ENCODE results near the gene PRKAR2B.
"Not testable (repeated sequence)": the region's sequence is repeated elsewhere in the genome, so short reads cannot be mapped to it uniquely, and the experiment has no call there.

Gene PRKAR2B

DNA sequence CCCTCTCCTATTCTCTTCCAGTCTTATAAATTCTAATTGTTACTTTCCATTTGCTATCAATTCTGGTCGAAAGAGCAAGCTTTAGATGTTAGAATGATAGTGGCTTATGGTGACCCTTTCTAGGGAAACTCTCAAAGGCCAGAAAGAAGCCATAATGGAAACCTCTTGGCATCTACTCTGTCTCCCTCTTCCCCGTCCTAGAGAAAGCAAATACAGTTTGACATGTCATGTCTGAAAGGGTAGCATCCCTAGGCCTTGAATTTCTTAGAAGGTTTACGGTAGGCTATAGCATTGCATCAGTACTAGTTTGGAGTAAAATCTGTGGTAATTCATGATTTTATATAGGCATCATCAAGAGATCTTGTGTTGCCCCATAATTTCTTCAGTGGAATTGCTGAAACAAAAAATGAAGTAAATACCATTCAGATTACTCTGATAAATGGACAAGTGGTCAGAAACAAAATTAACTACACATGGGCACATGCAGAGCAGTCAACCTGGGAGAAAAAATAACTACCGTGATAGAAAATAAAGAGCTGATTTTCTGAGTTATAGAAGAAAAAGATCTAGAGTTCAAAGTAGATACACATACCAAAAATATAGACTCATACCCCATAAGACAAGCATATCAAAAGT lies 4.4 kb downstream of the PRKAR2B start:
- DNase-seq (ENCODE audit: low spot score), result no peak

DNA sequence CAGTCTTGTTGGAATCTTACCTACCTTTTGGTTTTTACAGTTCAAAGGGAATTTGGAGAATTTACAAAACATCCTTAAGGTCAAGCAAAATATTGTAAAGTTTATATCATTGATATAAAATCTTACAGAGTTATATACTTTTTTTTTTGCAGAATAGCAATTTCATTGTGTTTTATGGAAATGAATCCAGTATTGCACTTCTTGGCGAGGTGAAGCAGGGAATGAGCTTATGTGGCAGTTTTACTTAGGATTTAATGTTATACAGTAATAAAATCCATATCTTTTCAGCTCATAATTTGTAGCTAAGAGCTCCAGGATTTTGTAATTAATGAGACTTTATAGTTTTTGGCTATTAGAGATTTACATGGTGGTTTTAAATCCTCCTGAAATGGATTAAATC lies 5.0 kb downstream of the PRKAR2B start:
- DNase-seq (ENCODE audit: low spot score), result no peak

DNA sequence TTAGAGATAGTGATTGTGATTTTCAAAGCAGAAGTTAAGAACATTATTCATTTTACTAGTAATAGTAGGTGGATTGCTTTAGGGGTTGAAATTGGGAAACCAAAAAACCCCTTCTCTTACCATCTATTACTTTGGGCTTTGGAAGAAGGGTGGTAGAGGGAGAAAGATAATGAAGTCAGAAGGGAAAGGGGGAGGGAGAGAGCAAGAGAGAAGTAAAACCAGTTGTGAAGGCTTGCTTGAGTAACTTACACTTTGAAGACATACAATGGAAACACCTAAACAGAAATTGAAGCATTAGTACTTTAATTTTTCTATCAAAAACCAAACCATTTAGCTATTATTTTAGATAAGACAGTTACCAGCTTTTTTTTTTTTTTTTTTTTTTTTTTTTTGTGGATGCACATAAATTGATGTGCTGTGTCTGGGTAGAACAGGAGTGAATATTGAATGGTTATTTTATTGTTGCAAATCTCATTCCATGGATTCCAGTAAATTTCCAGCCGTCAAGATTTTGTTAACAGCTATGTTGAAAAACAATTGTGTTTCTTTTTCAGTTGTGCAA lies 5.5 kb downstream of the PRKAR2B start:
- no peak for DNase-seq (ENCODE audit: low spot score)

DNA sequence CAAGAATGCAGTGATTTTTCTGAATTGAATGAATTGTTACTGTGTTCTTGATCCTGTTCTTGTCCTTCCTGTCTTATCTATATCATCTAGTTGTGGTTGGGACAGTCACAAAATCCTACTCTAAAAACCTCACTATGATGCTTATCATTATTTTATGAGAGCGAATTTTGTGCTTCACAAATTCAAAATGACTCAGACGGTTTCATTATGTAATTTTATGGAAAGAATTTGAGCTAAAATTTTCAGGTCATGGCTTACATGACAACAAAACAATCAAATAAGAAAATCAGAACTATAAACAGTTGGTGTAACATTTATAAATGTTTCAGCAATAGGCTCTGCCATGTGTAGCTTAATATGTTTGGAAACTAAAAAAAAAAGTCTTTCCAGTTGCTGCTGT lies 6.9 kb downstream of the PRKAR2B start:
- DNase-seq (ENCODE audit: low spot score), result no peak

DNA sequence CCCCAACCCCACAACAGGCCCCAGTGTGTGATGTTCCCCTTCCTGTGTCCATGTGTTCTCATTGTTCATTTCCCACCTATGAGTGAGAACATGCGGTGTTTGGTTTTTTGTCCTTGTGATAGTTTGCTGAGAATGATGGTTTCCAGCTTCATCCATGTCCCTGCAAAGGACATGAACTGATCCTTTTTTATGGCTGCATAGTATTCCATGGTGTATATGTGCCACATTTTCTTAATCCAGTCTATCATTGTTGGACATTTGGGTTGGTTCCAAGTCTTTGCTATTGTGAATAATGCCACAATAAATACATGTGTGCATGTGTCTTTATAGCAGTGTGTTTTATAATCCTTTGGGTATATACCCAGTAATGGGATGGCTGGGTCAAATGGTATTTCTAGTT lies 10.5 kb downstream of the PRKAR2B start:
- not testable (repeated sequence) for DNase-seq (ENCODE audit: low spot score)

DNA sequence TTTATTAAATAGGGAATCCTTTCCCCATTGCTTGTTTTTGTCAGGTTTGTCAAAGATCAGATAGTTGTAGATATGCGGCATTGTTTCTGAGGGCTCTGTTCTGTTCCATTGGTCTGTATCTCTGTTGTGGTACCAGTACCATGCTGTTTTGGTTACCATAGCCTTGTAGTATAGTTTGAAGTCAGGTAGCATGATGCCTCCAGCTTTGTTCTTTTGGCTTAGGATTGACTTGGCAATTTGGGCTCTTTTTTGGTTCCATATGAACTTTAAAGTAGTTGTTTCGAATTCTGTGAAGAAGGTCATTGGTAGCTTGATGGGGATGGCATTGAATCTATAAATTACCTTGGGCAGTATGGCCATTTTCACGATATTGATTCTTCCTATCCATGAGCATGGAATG lies 11.6 kb downstream of the PRKAR2B start:
- DNase-seq (ENCODE audit: low spot score), result not testable (repeated sequence)

DNA sequence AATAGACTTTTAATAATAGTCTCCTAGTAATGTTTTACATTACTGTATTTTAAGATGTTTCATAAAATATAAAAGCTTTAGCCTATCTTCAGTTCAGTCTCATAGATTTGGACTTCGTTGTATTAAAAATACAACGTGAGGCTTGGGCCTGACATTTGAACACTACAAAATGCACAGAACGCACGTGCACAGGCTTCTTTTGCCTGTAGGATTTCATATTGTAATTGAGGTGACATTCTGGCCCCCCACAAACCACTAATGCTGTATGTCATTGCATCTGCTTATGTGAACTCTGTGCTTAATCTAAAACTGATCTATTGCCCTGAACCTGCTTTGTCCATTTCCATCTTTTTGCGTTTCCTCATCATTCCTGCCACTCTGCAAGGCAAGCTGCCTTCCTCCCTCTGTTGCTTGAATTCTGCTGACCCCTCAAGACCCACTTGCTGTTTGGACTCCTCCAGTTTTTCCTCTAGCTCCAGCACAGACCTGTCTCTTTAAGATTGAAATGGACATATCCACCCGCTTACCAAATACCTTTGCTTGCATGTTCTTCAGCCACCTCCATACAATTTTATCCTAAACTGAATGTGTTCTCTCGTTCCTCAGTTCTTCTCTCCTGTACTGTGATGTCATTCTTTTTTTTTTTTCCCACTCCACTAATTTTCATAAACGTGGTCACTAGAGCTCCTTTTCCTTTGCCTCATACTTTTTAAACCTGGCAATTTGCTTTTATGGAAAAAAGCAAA lies 12.4 kb downstream of the PRKAR2B start:
- DNase-seq (ENCODE audit: low spot score), result no peak

DNA sequence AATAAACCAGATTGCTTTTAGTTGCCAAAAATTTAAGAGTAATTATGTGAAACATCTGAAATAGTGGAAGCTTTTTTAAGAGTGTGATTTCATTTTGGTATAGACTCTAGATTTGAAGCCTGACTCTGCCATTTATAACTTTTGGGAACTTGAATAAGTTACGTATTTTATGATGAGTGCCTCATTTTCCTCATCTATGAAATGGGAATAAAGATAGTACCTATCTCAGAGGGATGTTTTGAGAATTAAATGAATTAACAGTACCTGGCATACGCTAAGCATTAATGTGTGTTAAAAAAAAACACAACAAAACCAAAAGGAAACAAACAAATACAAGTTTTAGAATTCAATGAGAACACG lies 12.9 kb downstream of the PRKAR2B start:
- no peak for DNase-seq (ENCODE audit: low spot score)

DNA sequence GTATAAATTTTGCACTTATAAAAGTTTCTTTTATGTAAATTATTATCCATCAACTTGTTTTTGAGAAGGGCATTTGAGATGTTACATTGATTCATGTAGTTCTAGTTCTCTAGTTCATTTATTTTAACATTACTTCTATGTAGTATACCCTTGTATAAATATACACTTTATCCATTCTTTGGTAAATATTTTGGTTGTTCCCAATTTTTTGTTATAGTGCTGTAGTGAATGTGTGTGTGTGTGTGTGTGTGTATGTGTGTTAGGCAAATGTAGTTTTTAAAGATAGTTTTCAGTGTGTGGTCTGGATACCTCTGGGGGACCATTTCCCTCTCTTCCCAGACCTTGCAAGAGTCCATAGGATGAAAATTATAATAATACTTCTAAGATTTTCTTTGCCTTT lies 15.0 kb downstream of the PRKAR2B start:
- no peak for DNase-seq (ENCODE audit: low spot score)

DNA sequence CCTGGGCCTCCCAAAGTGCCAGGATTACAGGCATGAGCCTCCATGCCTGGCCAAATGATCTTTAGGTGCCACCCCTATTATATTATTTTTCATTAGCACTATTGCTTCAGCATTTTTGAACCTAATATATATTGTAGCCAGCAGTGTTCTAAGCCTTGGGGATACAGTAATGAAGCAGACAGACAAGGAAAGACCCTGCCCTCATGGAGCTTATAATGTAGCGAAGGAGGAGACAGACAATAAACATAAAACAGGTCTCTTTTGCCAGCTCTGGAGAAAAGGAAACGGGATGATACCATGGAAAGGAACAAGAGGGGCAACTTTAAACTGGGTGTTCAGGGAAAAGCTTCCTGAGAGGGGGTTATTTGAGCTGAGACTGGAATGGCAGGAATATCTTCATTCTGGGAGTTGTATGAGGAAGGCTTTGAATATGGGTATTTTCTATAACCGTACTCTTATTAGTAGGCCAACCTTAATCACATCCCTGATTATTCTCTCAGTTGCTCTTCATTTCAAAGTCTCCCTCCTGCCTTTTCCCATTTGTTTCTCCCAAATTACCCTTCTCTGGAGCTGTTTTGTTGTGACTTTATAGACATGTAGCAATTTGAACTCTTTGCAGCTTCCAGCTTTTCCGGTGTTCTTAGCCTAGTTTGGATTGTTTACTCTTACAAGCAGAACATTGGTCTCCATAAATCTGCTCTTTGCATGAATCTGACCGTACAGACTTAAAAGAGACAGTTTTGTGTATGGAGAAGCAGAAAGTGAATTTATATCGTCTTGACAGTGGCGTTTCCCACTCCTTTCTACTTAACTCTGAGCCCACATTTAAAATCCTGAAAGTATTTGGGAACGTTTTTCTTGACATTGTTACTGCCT lies 19.0 kb downstream of the PRKAR2B start:
- DNase-seq (ENCODE audit: low spot score), result no peak

DNA sequence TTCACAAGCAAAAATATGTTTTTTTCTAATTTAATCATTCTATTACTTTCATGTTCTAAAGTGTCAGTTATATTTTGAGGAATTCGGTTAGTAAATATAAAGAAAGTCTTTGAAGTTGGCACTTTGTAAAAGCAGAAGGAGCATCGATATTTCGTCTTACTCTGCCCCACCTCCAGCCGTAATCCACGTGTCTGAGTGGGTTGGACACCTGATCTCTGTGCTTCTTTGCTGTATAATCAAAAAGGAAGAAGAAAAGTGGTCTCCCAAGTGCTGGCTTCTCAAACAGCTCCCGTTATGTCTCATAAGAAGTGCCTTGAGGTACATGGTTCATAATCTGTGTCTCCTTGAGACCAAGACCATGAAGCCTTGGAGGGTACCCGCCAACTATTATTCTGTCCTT lies 19.8 kb downstream of the PRKAR2B start:
- DNase-seq (ENCODE audit: low spot score), result no peak

DNA sequence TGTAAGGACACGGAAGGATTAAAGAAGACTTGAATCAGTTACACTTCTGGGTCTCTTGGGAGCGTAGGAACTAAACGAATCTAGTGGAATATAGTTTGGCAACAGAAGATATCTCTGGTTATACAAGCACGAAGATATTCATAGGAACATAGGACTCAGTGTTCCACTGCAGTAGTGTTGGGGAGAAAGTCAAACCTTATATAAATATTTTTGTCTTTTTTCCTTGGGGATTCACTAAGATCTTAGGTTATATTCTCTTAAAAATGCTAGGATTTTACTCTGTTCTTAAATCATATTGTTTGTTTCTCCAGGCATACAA lies 21.4 kb downstream of the PRKAR2B start:
- DNase-seq (ENCODE audit: low spot score), result no peak

DNA sequence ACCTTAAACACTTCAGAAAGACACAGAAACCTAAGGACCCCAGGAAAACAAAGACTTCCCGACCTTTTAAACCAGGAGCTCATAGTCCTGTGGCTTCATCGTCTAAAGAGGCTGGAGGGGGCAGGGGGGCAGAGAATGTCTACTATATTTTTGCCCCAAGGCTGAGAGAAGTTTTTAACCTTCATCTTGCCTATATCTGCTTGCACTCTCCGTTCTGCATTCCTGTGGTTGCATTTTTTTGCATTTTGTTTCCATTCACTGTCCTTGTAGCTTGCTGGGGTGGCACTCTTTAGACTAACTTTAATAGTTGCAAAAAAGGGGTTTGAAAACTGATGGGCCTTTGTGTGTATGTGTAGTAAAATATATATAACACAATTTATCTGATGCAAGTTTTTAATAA lies 23.7 kb downstream of the PRKAR2B start:
- no peak for DNase-seq (ENCODE audit: low spot score)

DNA sequence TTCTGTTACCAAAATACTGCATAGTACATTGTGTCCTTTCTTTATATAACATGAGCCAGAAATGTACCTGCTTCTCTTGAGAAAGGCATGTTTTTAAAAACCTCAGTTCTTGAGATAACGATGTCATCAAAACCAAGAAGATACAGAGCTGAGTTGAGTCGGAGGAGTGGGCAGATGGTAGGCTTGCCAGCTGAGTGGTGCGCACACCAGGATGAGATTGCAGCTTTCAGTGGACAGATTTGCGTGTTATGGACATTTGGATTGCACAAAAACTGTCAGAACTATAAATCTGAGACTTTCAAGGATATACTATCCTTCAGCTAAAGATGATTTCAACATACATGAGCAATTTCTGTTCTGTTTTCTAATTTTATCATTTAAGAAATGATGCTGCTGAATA lies 25.0 kb downstream of the PRKAR2B start:
- no peak for DNase-seq (ENCODE audit: low spot score)

DNA sequence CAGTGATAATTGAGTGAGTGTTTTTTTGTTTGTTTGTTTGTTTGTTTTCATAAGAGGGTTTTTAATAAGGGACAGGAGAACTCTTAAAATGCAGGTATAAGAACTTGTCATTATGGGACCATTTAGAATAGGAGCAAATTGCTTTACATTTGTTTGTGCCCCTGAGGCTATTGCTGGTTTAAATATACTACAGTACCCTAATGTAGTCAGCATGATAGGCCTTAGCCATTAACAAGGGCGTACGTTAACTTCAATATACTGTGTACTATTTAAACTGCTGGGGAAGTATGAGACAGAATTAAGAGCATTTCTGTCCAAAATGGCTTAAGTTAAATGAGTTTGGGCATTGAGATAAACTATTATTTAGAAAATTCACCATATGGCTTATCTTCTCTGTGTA lies 26.2 kb downstream of the PRKAR2B start:
- DNase-seq (ENCODE audit: low spot score), result no peak

DNA sequence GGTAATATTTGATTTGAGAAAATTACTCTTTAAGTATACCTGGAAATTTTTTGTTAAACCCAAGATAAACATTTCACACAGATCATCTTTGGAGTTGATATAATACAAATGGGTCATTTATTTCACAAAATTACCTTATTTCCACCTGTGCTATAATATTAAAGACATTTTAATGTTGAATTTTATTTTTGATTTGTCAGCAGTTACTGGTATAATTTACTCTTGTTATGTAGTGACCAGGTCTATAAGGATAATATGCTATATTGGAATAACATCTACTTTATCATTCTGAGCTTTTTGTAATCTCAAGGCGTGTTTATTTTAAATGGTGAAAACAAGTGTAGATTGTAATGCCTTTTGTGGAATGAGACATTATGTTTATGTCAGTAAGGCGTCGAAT lies 26.6 kb downstream of the PRKAR2B start:
- no peak for DNase-seq (ENCODE audit: low spot score)

DNA sequence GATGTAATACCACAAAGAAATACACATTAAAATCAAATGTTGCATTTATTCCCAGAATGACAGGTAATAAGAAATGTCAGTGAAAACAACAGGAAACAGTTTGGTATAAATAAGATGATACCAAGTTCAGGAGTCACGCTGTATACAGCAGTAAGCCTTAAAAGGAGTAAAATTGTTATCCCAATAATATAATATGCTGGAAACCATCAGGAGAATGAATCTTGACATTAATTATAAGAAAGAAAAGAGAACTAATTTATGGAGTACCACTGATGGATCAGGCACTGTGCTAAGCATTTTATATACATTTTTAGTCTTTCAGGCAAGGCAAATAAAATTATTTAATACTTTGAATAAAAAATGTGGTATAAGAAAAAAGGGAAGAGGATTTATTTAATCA lies 27.6 kb downstream of the PRKAR2B start:
- no peak for DNase-seq (ENCODE audit: low spot score)

DNA sequence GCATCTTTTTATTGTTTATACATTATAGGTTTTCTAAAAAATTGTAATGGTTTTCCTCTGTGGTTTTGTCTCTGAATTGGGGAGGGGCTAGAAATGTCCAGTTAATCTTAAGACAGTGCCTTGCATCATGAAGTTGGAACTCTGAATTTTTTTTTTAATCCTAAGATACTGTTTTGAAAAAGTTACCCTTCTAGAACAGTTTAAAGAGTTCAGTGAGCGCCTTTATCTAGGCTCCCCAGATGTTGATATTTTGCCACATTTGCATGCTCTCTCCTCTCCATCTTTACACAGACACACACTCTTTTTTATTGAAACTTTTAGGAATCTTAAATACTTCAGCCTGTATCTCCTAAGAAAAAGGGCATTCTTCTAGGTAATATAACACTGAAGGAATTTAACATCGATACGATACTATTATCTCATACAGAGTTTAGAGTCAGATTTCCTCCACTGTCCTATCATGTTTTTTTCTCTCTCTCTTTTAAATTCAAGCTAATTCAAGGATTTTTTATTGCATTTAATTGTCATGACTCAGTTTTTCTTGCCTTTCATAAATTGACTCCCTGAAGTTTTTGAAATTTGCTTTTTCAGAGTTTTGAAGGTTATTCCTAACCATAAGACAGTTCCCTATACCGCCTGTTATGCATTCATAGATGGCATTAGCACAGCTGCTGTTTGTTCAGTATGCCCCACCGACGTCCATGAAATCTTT lies 31.5 kb downstream of the PRKAR2B start:
- DNase-seq (ENCODE audit: low spot score), result no peak

DNA sequence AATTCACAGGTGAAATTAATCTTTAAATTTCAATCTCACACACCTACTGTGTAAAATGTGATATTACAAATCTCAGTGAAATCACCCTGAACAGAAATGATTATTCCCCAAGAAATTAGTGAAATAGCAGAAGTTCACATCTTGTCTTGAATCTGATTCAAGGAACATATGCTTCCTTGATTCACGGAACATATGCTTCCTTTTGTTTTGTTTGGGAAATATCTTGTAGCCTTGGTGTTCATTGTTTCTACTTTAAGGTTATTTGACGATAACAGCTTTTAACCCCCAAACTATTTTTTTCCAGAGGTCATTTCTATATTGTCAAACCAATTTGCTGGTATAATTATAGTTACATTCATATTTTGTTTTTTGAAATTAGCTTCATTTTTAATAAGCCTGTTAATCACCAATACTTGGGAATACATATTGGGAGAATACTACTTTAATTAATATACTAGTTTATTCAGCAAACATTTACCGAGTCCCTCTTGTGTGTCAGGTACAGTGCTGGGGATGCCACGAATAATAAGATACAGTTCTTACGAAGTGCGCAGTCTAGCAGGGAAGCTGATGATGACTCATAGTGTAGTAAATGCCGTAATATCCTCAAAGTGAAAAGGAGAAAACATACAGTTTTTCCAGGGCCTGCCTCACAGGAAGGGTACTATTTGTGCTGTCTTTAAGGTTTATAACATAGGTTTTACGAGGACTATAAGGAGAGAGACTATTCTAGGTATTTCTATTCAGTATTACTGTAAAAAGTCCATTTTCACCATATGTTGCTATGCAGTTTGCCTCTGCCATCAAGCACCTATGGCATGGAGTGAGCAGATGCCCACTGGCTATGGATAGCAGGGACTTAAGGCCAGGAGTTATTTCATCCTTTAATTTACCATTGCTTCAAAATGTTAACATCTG lies 32.5 kb downstream of the PRKAR2B start:
- no peak for DNase-seq (ENCODE audit: low spot score)

DNA sequence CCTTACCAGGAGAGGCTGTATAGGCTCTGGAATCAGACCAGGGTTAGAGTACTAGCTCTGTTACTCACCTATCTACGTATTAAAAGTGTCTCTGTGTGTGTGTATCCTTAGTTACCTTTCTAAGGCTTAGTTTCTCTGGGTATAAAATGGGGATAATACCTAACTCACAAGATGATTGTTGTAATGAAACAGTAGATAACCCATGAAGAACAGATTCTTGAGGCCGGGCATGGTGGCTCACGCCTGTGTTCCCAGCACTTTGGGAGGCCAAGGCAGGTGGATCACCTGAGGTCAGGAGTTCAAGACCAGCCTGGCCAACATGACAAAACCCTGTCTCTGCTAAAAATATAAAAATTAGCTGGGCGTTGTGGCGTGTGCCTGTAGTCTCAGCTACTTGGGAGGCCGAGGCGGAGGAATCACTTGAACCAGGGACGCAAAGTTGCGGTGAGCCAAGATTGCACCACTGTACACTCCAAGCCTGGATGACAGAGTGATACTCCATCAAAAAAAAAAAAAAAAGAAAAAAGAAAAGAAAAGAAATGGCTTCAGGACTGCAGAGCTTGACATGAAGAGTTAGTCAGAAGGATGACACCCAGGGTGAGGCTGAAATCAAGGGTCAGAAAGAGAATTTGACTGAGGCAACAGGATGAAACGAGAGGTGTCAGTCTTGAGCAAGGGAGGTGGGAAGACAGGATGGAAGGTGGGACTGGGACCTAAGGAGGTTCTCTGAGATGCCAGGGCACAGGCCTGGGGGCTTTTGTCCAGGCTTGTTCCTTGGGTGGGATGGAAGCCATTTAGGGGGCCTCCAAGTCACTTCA lies 33.4 kb downstream of the PRKAR2B start:
- no peak for DNase-seq (ENCODE audit: low spot score)
